NT2/D1 (cell line): Measurements from ENCODE around the gene PML.
"Not testable (repeated sequence)": the region's sequence is repeated elsewhere in the genome, so short reads cannot be mapped to it uniquely, and the experiment has no call there.

Source experiments
- DNase-seq: peaks from one replicate; pipeline ENCODE4 v3.0.0-alpha.2; 2011; ENCODE audit warnings: low read depth, low spot score
- H3K27me3 ChIP-seq: 2 replicates; pipeline ENCODE4 v1.6.0; 2011; ENCODE audit warnings: mild to moderate bottlenecking; ENCODE audit not compliant: insufficient read length, insufficient read depth
- H3K36me3 ChIP-seq: 2 replicates; pipeline ENCODE4 v1.6.1; 2011; ENCODE audit warnings: mild to moderate bottlenecking, low read length, mixed read lengths; ENCODE audit not compliant: insufficient read depth, insufficient read length
- H3K4me1 ChIP-seq: 2 replicates; pipeline ENCODE4 v1.5.1; 2011; ENCODE audit not compliant: insufficient read depth, insufficient read length
- H3K4me3 ChIP-seq: 2 replicates; pipeline ENCODE4 v1.5.1; 2011; ENCODE audit warnings: low read depth; ENCODE audit not compliant: insufficient read length
- H3K9ac ChIP-seq: 2 replicates; pipeline ENCODE4 v1.6.0; 2011; ENCODE audit warnings: low read depth; ENCODE audit not compliant: insufficient read length
- H3K9me3 ChIP-seq: 2 replicates; pipeline ENCODE4 v1.5.1; 2011; ENCODE audit warnings: mild to moderate bottlenecking, low read length; ENCODE audit not compliant: insufficient read depth
- SUZ12 ChIP-seq: IDR thresholded peaks from 2 replicates; pipeline ENCODE4 v1.6.1; 2011; ENCODE audit not compliant: insufficient read length, insufficient read depth; ENCODE audit errors: extremely low read depth
- YY1 ChIP-seq: IDR thresholded peaks from 2 replicates; pipeline ENCODE4 v1.6.1; 2011; ENCODE audit not compliant: insufficient read length, insufficient read depth
- ZNF274 ChIP-seq: IDR thresholded peaks from 2 replicates; pipeline ENCODE4 v1.6.1; 2011; ENCODE audit warnings: mild to moderate bottlenecking, low read depth, low read length

PML gene

GRCh38 chr15:74045636-74046274, 51.2 kb downstream of the PML start:
- Histone ChIP-seq H3K27me3 (peaks cover 6% of the 10 kb centered on the region), H3K36me3 (peaks cover 16% of the 10 kb centered on the region), H3K4me3 (no peak overlapping the region), H3K4me1 (peaks cover 8% of the 10 kb centered on the region), H3K9ac (no peak overlapping the region), H3K9me3 (no peaks in the 10 kb centered on the region)
- DNase-seq, result no peak
- TF ChIP-seq YY1 (no peak), SUZ12 (no peak), ZNF274 (no peak)

DNA sequence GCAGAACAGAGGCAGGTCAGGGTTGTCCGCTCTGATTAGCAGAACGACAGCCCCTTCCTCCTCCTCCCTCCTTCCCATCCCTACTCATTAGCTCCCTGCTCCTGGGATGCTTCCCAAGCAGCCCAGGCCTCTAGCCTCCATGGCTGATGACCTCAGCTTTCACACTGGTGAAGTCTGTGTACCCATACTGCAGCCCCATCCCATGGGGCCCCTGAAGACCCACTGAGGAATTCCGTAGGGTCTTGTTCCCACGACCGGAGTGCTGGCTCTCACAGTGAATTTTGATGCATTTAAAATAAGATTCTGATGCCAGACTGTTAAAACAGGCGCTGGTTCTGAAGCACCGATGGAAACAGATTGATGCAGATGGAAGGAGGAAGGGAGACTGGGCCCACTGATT, 51.8 kb downstream of the PML start:
- DNase-seq, result no peak
- H3K27me3 ChIP-seq, result peaks cover 6% of the 10 kb centered on the region
- no peak overlapping the region for H3K4me3 ChIP-seq
- no peaks in the 10 kb centered on the region for H3K9me3 ChIP-seq
- H3K36me3 ChIP-seq, result peaks cover 16% of the 10 kb centered on the region
- H3K4me1 ChIP-seq, result peaks cover 4% of the 10 kb centered on the region
- no peak overlapping the region for H3K9ac ChIP-seq
- no peak for TF ChIP-seq ZNF274
- no peak for TF ChIP-seq SUZ12
- no peak for TF ChIP-seq YY1

DNA sequence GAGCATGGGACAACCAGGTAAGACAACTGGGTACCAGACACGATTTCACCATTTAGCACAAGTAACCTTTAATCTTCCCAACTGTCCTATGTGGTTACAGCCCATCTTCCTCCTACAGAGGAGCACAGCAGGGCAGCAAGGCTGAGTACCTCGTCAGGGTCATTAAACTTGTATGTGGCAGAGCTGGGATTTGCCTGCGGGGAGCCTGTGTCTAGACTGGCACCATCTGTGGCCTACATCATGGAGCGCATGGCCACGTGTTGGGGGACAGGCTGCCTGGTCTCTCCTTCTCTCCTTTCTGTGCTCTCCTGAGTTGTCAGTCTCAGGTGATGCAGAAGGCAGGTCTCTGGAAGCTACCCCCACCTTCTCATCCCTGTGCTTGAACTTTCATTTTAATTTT, 55.6 kb downstream of the PML start:
- H3K9me3 ChIP-seq, result no peaks in the 10 kb centered on the region
- DNase-seq, result no peak
- no peak for TF ChIP-seq SUZ12
- TF ChIP-seq YY1, result no peak
- peaks cover 17% of the 10 kb centered on the region for H3K27me3 ChIP-seq
- H3K4me3 ChIP-seq, result no peak overlapping the region
- H3K9ac ChIP-seq, result no peak overlapping the region
- no peaks in the 10 kb centered on the region for H3K36me3 ChIP-seq
- peaks cover 4% of the 10 kb centered on the region for H3K4me1 ChIP-seq

DNA sequence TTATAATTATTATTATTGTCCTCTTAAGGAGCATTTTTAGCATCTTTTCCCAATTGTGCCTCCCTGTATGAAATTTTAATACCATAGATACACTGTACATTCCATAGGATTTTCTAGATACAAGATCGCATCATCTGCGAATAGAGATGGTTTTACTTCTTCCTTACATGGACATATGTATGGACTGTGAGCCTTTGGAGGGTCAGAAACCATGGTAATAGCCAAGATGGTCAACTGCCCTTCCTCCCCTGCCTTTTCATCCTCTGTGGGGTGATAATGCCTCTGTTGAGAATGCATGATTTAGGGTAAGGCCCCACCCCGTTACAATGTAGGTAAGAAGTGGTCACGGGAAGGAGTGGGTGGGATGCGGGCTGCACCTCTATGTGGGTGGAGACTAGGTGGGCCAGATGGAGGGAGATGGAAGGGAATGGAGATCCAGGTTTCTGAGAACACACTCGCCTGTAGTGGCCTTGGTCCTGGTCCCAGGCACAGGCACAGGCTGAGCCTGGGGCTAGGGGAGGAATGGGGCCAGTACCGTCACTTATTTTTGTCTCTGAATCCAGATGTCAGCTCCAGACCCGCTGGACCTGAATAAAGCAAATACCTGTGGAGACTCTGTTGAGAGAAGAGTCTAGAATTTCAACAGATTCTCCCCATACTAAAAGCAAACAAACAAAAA, 56.2 kb downstream of the PML start:
- peaks cover 21% of the 10 kb centered on the region for H3K27me3 ChIP-seq
- no peak for TF ChIP-seq YY1
- TF ChIP-seq ZNF274, result no peak
- H3K9me3 ChIP-seq, result no peaks in the 10 kb centered on the region
- H3K9ac ChIP-seq, result no peak overlapping the region
- H3K4me3 ChIP-seq, result no peak overlapping the region
- no peak for DNase-seq
- no peaks in the 10 kb centered on the region for H3K36me3 ChIP-seq
- peaks cover 4% of the 10 kb centered on the region for H3K4me1 ChIP-seq

DNA sequence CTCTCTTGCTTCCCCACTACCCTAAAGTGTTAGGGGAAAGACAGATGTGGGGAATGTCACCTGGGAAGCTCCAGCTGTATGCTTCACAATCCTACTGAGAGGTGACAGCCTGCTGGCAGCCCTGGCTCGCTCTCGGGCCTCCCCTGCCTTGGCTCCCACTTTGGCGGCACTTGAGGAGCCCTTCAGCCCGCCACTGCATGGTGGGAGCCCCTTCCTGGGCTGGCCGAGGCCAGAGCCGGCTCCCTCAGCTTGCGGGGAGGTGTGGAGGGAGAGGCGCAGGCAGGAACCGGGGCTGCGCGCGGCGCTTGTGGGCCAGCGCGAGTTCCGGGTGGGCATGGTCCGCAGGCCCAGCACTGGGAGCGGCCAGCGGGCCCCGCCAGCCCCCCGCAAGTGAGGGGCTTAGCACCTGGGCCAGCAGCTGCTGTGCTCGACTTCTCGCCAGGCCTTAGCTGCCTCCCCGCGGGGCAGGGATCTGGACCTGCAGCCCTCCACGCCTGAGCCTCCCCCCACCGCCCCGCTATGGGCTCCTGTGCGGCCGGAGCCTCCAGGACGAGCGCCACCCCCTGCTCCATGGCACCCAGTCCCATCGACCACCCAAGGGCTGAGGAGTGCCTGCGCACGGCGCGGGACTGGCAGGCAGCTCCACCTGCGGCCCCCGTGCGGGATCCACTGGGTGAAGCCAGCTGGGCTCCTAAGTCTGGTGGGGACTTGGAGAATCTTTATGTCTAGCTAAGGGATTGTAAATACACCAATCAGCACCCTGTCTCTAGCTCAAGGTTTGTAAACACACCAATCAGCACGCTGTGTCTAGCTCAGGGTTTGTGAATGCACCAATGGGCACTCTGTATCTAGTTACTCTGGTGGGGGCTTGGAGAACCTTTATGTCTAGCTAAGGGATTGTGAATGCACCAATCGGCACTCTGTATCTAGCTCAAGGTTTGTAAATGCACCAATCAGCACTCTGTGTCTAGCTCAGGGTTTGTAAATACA, 58.0 kb downstream of the PML start:
- not testable (repeated sequence) for H3K4me3 ChIP-seq, DNase-seq, H3K4me1 ChIP-seq, H3K9me3 ChIP-seq, H3K9ac ChIP-seq, H3K36me3 ChIP-seq
- H3K27me3 ChIP-seq, result peaks cover 21% of the 10 kb centered on the region

GRCh38 chr15:74053517-74053916, 59.0 kb downstream of the PML start:
- DNase-seq, result no peak
- Histone ChIP-seq H3K4me1 (no peaks in the 10 kb centered on the region), H3K36me3 (no peaks in the 10 kb centered on the region), H3K9me3 (peaks cover 6% of the 10 kb centered on the region; the same call in 1 of the 2 replicates), H3K9ac (no peak overlapping the region), H3K27me3 (peaks cover 23% of the 10 kb centered on the region), H3K4me3 (no peak overlapping the region)
- no peak for TF ChIP-seq YY1
- no peak for TF ChIP-seq SUZ12
- TF ChIP-seq ZNF274, result no peak

DNA sequence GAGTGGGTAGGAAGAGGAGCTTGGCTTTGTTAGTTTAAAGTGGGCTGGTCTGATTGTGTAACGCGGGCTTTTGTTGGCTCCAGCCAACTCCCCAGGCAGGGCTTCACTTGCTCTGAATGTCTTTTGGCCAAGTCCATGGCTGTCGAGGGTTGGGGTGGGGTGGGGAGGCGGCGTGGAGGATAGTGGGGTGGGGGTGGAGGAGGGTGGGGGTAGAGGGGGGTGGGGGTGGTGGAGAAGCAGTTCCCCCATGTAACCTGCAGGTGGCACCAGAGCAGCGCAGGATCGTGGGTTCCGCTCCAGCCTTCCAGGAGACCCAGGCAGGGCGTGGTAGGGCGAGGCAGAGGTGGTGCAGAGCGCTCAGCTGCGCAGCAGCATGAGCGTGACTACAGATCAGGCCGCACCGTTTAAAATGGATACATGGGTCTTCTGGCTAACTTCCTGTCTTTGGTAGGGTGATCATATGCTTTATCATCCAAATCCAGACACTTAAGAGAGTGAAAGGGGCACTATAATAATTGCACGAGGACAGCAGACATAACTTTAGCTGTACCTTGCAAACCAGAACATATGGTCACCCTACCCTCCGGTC, 59.5 kb downstream of the PML start:
- no peak for TF ChIP-seq SUZ12
- TF ChIP-seq YY1, result no peak
- TF ChIP-seq ZNF274, result no peak
- Histone ChIP-seq H3K9me3 (peaks cover 11% of the 10 kb centered on the region; the same call in 1 of the 2 replicates), H3K27me3 (peaks cover 28% of the 10 kb centered on the region), H3K9ac (no peak overlapping the region), H3K4me1 (no peaks in the 10 kb centered on the region), H3K4me3 (no peak overlapping the region), H3K36me3 (no peaks in the 10 kb centered on the region)
- peak; percentile 57 for DNase-seq
